ENCODE measurements around the gene CLIP1.
"Not testable (repeated sequence)": the region's sequence is repeated elsewhere in the genome, so short reads cannot be mapped to it uniquely, and the experiment has no call there.

- TF ChIP-seq CTCF (conservative IDR thresholded peaks at IDR 0.05; ENCODE audit: low read depth, low read length); EZH2 (IDR thresholded peaks at IDR 0.05; ENCODE audit: borderline replicate concordance, low read depth, low read length, poor library complexity, severe bottlenecking): not testable (repeated sequence)
Measured at GRCh38 chr12:122447825-122448224, 25.4 kb upstream of the CLIP1 start.

All from A673 (cell line).